Fibroblast of the aortic adventitia (primary cell): Measurements from ENCODE around the gene NCBP2L. TPM values are rescaled to one million over a fixed set of nuclear protein-coding genes. Genes with fewer than 3 reads are reported as not detected.

Experiments used
- DNase-seq: peaks from one replicate; pipeline ENCODE4 v3.0.0-alpha.2; 2010; ENCODE audit warnings: low read depth
- H3K4me3 ChIP-seq: 2 replicates; pipeline ENCODE4 v1.5.1; 2011; ENCODE audit warnings: low read depth, mild to moderate bottlenecking, control low read depth, low read length, moderate library complexity
- total RNA-seq: library from RNA; depleted of rRNA; stranded (reverse); fragments of >200 nt; gene quantifications from 2 replicates; pipeline ENCODE4 v1.2.3, GENCODE V29; 2012; ENCODE audit warnings: low replicate concordance
- TF ChIP-seq, protein P1 (sequence below): IDR thresholded peaks from 2 replicates; pipeline ENCODE4 v1.5.1; 2011; ENCODE audit warnings: mild to moderate bottlenecking, low read length, control low read depth, inconsistent platforms; ENCODE audit not compliant: insufficient read depth

Gene NCBP2L
- total RNA-seq, 1 donor, result not detected

- TF ChIP-seq, protein P1, sequence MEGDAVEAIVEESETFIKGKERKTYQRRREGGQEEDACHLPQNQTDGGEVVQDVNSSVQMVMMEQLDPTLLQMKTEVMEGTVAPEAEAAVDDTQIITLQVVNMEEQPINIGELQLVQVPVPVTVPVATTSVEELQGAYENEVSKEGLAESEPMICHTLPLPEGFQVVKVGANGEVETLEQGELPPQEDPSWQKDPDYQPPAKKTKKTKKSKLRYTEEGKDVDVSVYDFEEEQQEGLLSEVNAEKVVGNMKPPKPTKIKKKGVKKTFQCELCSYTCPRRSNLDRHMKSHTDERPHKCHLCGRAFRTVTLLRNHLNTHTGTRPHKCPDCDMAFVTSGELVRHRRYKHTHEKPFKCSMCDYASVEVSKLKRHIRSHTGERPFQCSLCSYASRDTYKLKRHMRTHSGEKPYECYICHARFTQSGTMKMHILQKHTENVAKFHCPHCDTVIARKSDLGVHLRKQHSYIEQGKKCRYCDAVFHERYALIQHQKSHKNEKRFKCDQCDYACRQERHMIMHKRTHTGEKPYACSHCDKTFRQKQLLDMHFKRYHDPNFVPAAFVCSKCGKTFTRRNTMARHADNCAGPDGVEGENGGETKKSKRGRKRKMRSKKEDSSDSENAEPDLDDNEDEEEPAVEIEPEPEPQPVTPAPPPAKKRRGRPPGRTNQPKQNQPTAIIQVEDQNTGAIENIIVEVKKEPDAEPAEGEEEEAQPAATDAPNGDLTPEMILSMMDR, result no peak
- no peak for DNase-seq
- no peak overlapping the region for H3K4me3 ChIP-seq
Measured at GRCh38 chrX:107733686-107734085, 43.8 kb upstream of the NCBP2L start.

DNA sequence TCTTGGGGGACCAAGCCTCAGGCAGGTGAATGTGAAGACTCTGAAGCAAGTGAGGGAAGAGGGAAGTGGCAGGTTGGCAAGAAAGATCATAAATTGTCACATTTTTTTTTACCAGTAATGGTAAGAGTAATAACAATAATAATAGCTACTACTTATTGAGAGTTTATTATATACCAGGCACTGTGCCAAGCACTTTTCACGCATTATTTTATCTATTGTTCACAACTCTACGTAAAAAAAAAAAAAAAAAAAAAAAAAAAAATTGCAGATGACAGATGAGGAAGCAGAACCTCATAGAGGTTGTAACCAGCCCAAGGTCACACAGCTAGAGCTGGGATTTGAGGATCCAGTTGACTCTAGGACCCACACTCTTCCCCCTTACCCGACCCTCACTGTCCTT is 42.9 kb upstream of the NCBP2L start:
- TF ChIP-seq, protein P1, result no peak
- H3K4me3 ChIP-seq, result no peak overlapping the region
- DNase-seq, result no peak

GRCh38 chrX:107736781-107737531 is 40.6 kb upstream of the NCBP2L start:
- no peak for DNase-seq
- no peak overlapping the region for H3K4me3 ChIP-seq
- TF ChIP-seq, protein P1, result no peak

DNA sequence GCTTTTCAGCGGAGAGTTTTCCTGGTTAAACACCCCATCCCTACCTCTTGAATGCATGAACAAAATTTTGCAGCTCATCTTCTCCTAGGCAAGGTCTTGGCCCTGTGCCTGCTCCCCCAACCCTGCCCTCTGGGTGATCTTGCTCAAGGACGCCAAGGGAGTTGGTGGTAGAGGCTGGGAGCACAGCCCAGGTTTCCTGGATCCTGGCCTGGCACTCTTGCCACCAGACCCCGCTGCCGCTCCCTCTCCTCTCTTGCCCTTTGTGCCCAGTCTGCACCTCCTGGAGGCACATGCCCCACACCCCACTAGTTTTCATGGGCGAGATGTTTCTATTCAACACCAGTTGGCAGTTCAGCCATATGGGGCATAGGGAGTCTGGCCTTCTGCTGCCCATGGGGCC is 39.3 kb upstream of the NCBP2L start:
- TF ChIP-seq, protein P1, result no peak
- no peak overlapping the region for H3K4me3 ChIP-seq
- DNase-seq, result no peak

DNA sequence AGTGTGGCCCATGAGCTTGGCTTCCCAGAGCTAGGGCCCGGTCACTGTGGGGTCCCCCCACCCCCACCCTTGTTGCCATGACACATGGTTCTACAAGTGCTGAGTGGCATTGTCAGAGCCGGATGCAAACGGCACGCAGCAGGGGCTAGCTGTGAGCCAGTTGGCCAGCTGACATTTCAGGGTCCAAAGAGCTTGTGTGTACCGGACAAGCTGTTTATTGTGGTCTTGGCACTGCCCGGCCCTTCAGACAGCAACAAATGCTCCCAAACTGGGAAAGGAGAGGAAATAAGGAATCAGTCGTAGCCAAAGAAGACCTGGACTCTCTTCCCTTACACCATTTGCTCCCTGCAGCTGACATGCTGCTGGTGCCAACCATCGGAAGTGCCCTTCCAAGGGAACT is 38.8 kb upstream of the NCBP2L start:
- no peak overlapping the region for H3K4me3 ChIP-seq
- no peak for DNase-seq
- TF ChIP-seq, protein P1, result no peak

- no peak overlapping the region for H3K4me3 ChIP-seq
- DNase-seq, result no peak
- TF ChIP-seq, protein P1, result no peak
Measured at GRCh38 chrX:107739541-107739940, 38.0 kb upstream of the NCBP2L start.

GRCh38 chrX:107741404-107741790 is 36.1 kb upstream of the NCBP2L start:
- TF ChIP-seq, protein P1, result no peak
- no peak for DNase-seq
- no peak overlapping the region for H3K4me3 ChIP-seq
